GM12878 (cell line): Measurements from ENCODE around the gene CACNA2D3. TPM values are rescaled to one million over a fixed set of nuclear protein-coding genes. Genes with fewer than 3 reads are reported as not detected.

ENCODE experiments used
- ATAC-seq: fragments of 200-7000 bp; cut with Tn5 transposase; 3 replicates; pipeline ENCODE4 v1.9.1; 2020; ENCODE audit warnings: mild to moderate bottlenecking, moderate library complexity
- BruUV-seq: library from RNA; stranded (reverse); fragments of 400-500 nt; replicated peaks from 2 replicates; lab custom pipeline; 2021; lab: Mats Ljungman, UMichigan
- CTCF ChIA-PET: fragments of 300-600 bp; sonication (Branson Sonifier 250); formaldehyde crosslinking; extraction: SDS; loops from one replicate; lab custom pipeline; 2021; ENCODE audit warnings: inconsistent platforms; lab: Yijun Ruan, JAX
- POLR2A ChIA-PET: fragments of 350-600 bp; formaldehyde crosslinking; extraction: SDS; loops from one replicate; lab custom pipeline; 2021; ENCODE audit warnings: inconsistent platforms; lab: Charles Lee
- RAD21 ChIA-PET: fragments of 300-600 bp; sonication (Branson Sonifier 250); formaldehyde crosslinking; loops from one replicate; lab custom pipeline; 2023; ENCODE audit warnings: antibody characterized with exemption; ENCODE audit not compliant: unreplicated experiment; lab: Charles Lee
- SMC1A ChIA-PET: fragments of 300-600 bp; sonication (Branson Sonifier 250); formaldehyde crosslinking; loops from one replicate; lab custom pipeline; 2023; ENCODE audit not compliant: unreplicated experiment, uncharacterized antibody; lab: Charles Lee
- DNase-seq: peaks from one replicate; pipeline ENCODE4 v3.0.0-alpha.2; 2011; ENCODE audit warnings: low read depth, low spot score
- FAIRE-seq: peaks from 3 replicates; lab custom pipeline; 2011; peaks lifted over from hg19 to GRCh38; lab: Jason Lieb, UNC
- H2AFZ ChIP-seq: 2 replicates; pipeline ENCODE4 v1.6.0; 2011; ENCODE audit warnings: low read depth, low read length, control low read depth; ENCODE audit not compliant: control insufficient read depth
- H3K27ac ChIP-seq: 2 replicates; pipeline ENCODE4 v1.5.1; 2011; ENCODE audit warnings: control low read depth; ENCODE audit not compliant: control insufficient read depth, insufficient read depth
- H3K27me3 ChIP-seq, 2 experiments: replicated peaks in 1 of 2; 2 replicates each; pipeline versions ENCODE4 v1.6.0 to v1.6.1; 2011; ENCODE audit warnings: low read length in 1 of 2; ENCODE audit not compliant: control insufficient read depth in 2 of 2, insufficient read depth in 2 of 2
- H3K36me3 ChIP-seq, 2 experiments: 2 replicates each; pipeline ENCODE4 v1.5.1; 2011; ENCODE audit warnings: low read length in 1 of 2; ENCODE audit not compliant: control insufficient read depth in 2 of 2, insufficient read depth in 2 of 2
- H3K4me1 ChIP-seq: 2 replicates; pipeline ENCODE4 v1.6.1; 2011; ENCODE audit warnings: mild to moderate bottlenecking, low read length, moderate library complexity, mixed read lengths; ENCODE audit not compliant: control insufficient read depth, insufficient read depth
- H3K4me2 ChIP-seq: 2 replicates; pipeline ENCODE4 v1.6.0; 2011; ENCODE audit warnings: control low read depth; ENCODE audit not compliant: control insufficient read depth, insufficient read depth
- H3K4me3 ChIP-seq: fragments of 200-600 bp; sonication (generic); 2 replicates; pipeline ENCODE4 v1.5.1; 2016
- H3K79me2 ChIP-seq: 2 replicates; pipeline ENCODE4 v1.6.0; 2011; ENCODE audit warnings: low read length; ENCODE audit not compliant: control insufficient read depth, insufficient read depth
- H3K9ac ChIP-seq: 2 replicates; pipeline ENCODE4 v1.8.0; 2011; ENCODE audit warnings: low read length, control low read depth, mixed read lengths; ENCODE audit not compliant: control insufficient read depth, insufficient read depth
- H3K9me3 ChIP-seq: replicated peaks from 3 replicates; pipeline ENCODE4 v1.5.1; 2011; ENCODE audit warnings: mild to moderate bottlenecking, low read length; ENCODE audit not compliant: control insufficient read depth, insufficient read depth
- H4K20me1 ChIP-seq: 2 replicates; pipeline ENCODE4 v1.6.0; 2011; ENCODE audit not compliant: control insufficient read depth, insufficient read depth
- ELK1 ChIP-seq: IDR thresholded peaks from 2 replicates; pipeline ENCODE4 v1.6.1; 2012; ENCODE audit warnings: low read depth, low read length, improper control_type of control experiment
- GATAD2B ChIP-seq: fragments of 450-650 bp; conservative IDR thresholded peaks from 2 replicates; pipeline ENCODE4 v1.6.1; 2017; ENCODE audit warnings: low read depth, mild to moderate bottlenecking, moderate library complexity
- KAT2A ChIP-seq: conservative IDR thresholded peaks from 2 replicates; pipeline ENCODE4 v1.6.1; 2011; ENCODE audit warnings: low read depth, low read length; ENCODE audit not compliant: control insufficient read depth
- NFIC ChIP-seq: IDR thresholded peaks from 2 replicates; pipeline ENCODE4 v1.6.1; 2012; ENCODE audit warnings: low read depth, mild to moderate bottlenecking, inconsistent platforms, low read length, moderate library complexity
- NFYA ChIP-seq: IDR thresholded peaks from 2 replicates; pipeline ENCODE4 v1.6.1; 2011; ENCODE audit warnings: low read depth, mild to moderate bottlenecking, low read length, improper control_type of control experiment, borderline replicate concordance
- NR2C2 ChIP-seq: IDR thresholded peaks from 2 replicates; pipeline ENCODE4 v1.6.1; 2011; ENCODE audit warnings: borderline replicate concordance, low read depth; ENCODE audit not compliant: control insufficient read depth, insufficient read length
- PBX3 ChIP-seq: IDR thresholded peaks from 2 replicates; pipeline ENCODE4 v1.6.1; 2011; ENCODE audit warnings: mild to moderate bottlenecking, low read depth, low read length, moderate library complexity; ENCODE audit not compliant: insufficient replicate concordance
- RAD21 ChIP-seq: IDR thresholded peaks from 2 replicates; pipeline ENCODE4 v1.6.1; 2011; ENCODE audit warnings: mild to moderate bottlenecking, low read depth, low read length, moderate library complexity; ENCODE audit not compliant: insufficient read depth
- RELB ChIP-seq: fragments of 450-650 bp; IDR thresholded peaks from 2 replicates; pipeline ENCODE4 v1.6.1; 2017; ENCODE audit warnings: low read depth, mild to moderate bottlenecking, moderate library complexity
- SREBF2 ChIP-seq: IDR thresholded peaks from 2 replicates; pipeline ENCODE4 v1.6.1; 2012; ENCODE audit warnings: mild to moderate bottlenecking, low read length
- STAT1 ChIP-seq: fragments of 450-650 bp; conservative IDR thresholded peaks from 2 replicates; pipeline ENCODE4 v1.6.1; 2014; ENCODE audit warnings: antibody characterized with exemption, mild to moderate bottlenecking
- SUPT20H ChIP-seq: IDR thresholded peaks from 2 replicates; pipeline ENCODE4 v1.6.1; 2011; ENCODE audit warnings: low read depth, mild to moderate bottlenecking, low read length, moderate library complexity, borderline replicate concordance; ENCODE audit not compliant: control insufficient read depth
- SUZ12 ChIP-seq: fragments of 200-600 bp; sonication (generic); IDR thresholded peaks from one replicate; pipeline ENCODE4 v1.6.1; 2018; ENCODE audit warnings: antibody characterized with exemption, mild to moderate bottlenecking; ENCODE audit not compliant: unreplicated experiment
- YY1 ChIP-seq: IDR thresholded peaks from 2 replicates; pipeline ENCODE4 v1.6.1; 2011; ENCODE audit warnings: low read depth, mild to moderate bottlenecking, low read length
- ZBTB40 ChIP-seq: fragments of 450-650 bp; IDR thresholded peaks from 2 replicates; pipeline ENCODE4 v1.6.1; 2016; ENCODE audit warnings: mild to moderate bottlenecking, moderate library complexity, borderline replicate concordance
- ZNF207 ChIP-seq: fragments of 450-650 bp; IDR thresholded peaks from 2 replicates; pipeline ENCODE4 v1.6.1; 2014; ENCODE audit warnings: antibody characterized with exemption, mild to moderate bottlenecking, borderline replicate concordance
- WGBS: methylation state at CpG from one replicate; pipeline ENCODE4 v1.1.6; 2016; ENCODE audit warnings: low lambda C conversion rate; ENCODE audit not compliant: insufficient replicate concordance, insufficient coverage; ENCODE audit errors: missing lambda C conversion rate; 5-methylcytosine and 5-hydroxymethylcytosine counted together
- in situ Hi-C: fragments of 300-500 bp; cut with MboI; formaldehyde crosslinking; loops from 9 replicates; pipeline ENCODE4 v1.14.3; 2018; ENCODE audit warnings: mixed read lengths
- intact Hi-C: fragments of 100-400 bp; cut with micrococcal nuclease; formaldehyde crosslinking; loops from one replicate; pipeline ENCODE4 v1.14.2; 2022; ENCODE audit not compliant: unreplicated experiment
- polyA plus RNA-seq, 11 experiments: library from polyadenylated mRNA; depleted of rRNA in 4 of 11; unstranded in 6 of 11; stranded (reverse) in 5 of 11; fragments of >200 nt; fragmentation: Nextera tagmentation in 4 of 11; fragmentation: Illumina TruSeq in 1 of 11; extraction: Ambion mirVana in 4 of 11; extraction: Trizol in 1 of 11; gene quantifications; 1 replicate in 1 of 11; 2 replicates in 10 of 11; pipeline versions ENCODE4 v1.2.1 to v1.2.3, GENCODE V29; 2011 to 2016; ENCODE audit warnings: inconsistent platforms in 2 of 11, missing spikeins in 2 of 11, low read depth in 1 of 11
- total RNA-seq, 4 experiments: library from RNA; depleted of rRNA in 3 of 4; stranded (reverse); fragments of >200 nt in 3 of 4; fragmentation: Illumina TruSeq in 1 of 4; extraction: Trizol in 1 of 4; gene quantifications; 2 replicates each; pipeline versions ENCODE4 v1.2.1 to v1.2.3, GENCODE V29; 2013 to 2021

CACNA2D3 gene
- total and polyA plus RNA-seq, 10 of the 15 experiments (the other 5 are each of a cell fraction or from before 2014, with no cell fraction given) = not detected

- Histone ChIP-seq H3K79me2 (no peaks in the 10 kb centered on the region), H3K4me1 (no peaks in the 10 kb centered on the region), H3K27ac (no peak overlapping the region), H3K36me3 (no peaks in the 10 kb centered on the region), H3K4me3 (no peak overlapping the region), H3K9me3 (no peaks in the 10 kb centered on the region), H3K4me2 (no peak overlapping the region), H2AFZ (no peak overlapping the region), H3K27me3 (no peaks in the 10 kb centered on the region; a peak in 1 of 4 replicates), H3K9ac (no peak overlapping the region), H4K20me1 (no peaks in the 10 kb centered on the region)
- DNase-seq (no peak), FAIRE-seq (no peak), ATAC-seq (no peak)
- in situ Hi-C loops (no loop called here), intact Hi-C loops (no loop called here)
- no TSS peak for BruUV-seq
- ChIA-PET RAD21 (no interaction called here), SMC1A (no interaction called here), CTCF (no interaction called here), POLR2A (no interaction called here)
- 1% methylated on average over 4 of the region's 4 CpGs for whole genome bisulfite sequencing
- no peak for TF ChIP-seq RELB
- TF ChIP-seq STAT1 = no peak
- no peak for TF ChIP-seq NFIC
- TF ChIP-seq ZNF207 = no peak
- TF ChIP-seq SUZ12 = no peak
- TF ChIP-seq PBX3 = no peak
- no peak for TF ChIP-seq ELK1
- TF ChIP-seq KAT2A = no peak
- TF ChIP-seq GATAD2B = no peak
- no peak for TF ChIP-seq SREBF2
- TF ChIP-seq NR2C2 = no peak
- TF ChIP-seq NFYA = no peak
- no peak for TF ChIP-seq ZBTB40
- TF ChIP-seq RAD21 = no peak
- no peak for TF ChIP-seq SUPT20H
- TF ChIP-seq YY1 = no peak
Observed at GRCh38 chr3:55014081-55014480, 891.7 kb downstream of the CACNA2D3 start.
